Stimulated activated CD8-positive, alpha-beta memory T cell treated with anti-CD3 and anti-CD28 coated beads, Interleukin-7, amount 100 ng/mL, for 48 hours (primary cell): ENCODE results near the gene CANT1.
A peak's percentile ranks its signal among the peaks of the same experiment; 100 is the strongest.
"Not testable (repeated sequence)": the region's sequence is repeated elsewhere in the genome, so short reads cannot be mapped to it uniquely, and the experiment has no call there.

Source experiments
- DNase-seq, 2 donors: peaks; one replicate each; pipeline ENCODE4 v3.0.0-alpha.2; 2020; ENCODE audit warnings: low read depth in 1 of 2; ENCODE audit errors: extremely low read depth in 1 of 2

Gene CANT1

GRCh38 chr17:79043931-79044320 lies 34.4 kb upstream of the CANT1 start:
- no peak for DNase-seq

GRCh38 chr17:79043191-79043930 lies 33.8 kb upstream of the CANT1 start:
- DNase-seq, result no peak

- DNase-seq, result peak; percentile 26 to 48
Observed at GRCh38 chr17:79042421-79043190, 33.0 kb upstream of the CANT1 start.

- DNase-seq, result no peak
Observed at GRCh38 chr17:79041723-79042420, 32.3 kb upstream of the CANT1 start.

GRCh38 chr17:79041041-79041570 lies 31.5 kb upstream of the CANT1 start:
- no peak for DNase-seq

- no peak for DNase-seq
Observed at GRCh38 chr17:79039886-79040285, 30.3 kb upstream of the CANT1 start.

- no peak for DNase-seq
Observed at GRCh38 chr17:79039171-79039570, 29.6 kb upstream of the CANT1 start.

GRCh38 chr17:79038545-79039135 lies 29.1 kb upstream of the CANT1 start:
- DNase-seq, result no peak

GRCh38 chr17:79036596-79036995 lies 27.0 kb upstream of the CANT1 start:
- no peak for DNase-seq

GRCh38 chr17:79036181-79036580 lies 26.6 kb upstream of the CANT1 start:
- DNase-seq, result no peak

- no peak for DNase-seq
Observed at GRCh38 chr17:79035686-79036085, 26.1 kb upstream of the CANT1 start.

GRCh38 chr17:79034931-79035485 lies 25.4 kb upstream of the CANT1 start:
- DNase-seq, result no peak

- no peak for DNase-seq
Observed at GRCh38 chr17:79033741-79034501, 24.4 kb upstream of the CANT1 start.

- DNase-seq, result no peak
Observed at GRCh38 chr17:79033046-79033616, 23.6 kb upstream of the CANT1 start.

GRCh38 chr17:79031996-79032875 lies 22.7 kb upstream of the CANT1 start:
- DNase-seq, result no peak

- not testable (repeated sequence) for DNase-seq
Observed at GRCh38 chr17:79030636-79031035, 21.1 kb upstream of the CANT1 start.

GRCh38 chr17:79029327-79030009 lies 19.9 kb upstream of the CANT1 start:
- no peak for DNase-seq
